ENCODE data around the gene NECAB3. TPM values are rescaled to one million over a fixed set of nuclear protein-coding genes. Genes with fewer than 3 reads are reported as not detected.
A peak's percentile ranks its signal among the peaks of the same experiment; 100 is the strongest.
"Not testable (repeated sequence)": the region's sequence is repeated elsewhere in the genome, so short reads cannot be mapped to it uniquely, and the experiment has no call there.

Gene NECAB3
- total and polyA plus RNA-seq, 4 experiments from 2014 or later: 2.0 to 23.4 (median 12.9) TPM

DNA sequence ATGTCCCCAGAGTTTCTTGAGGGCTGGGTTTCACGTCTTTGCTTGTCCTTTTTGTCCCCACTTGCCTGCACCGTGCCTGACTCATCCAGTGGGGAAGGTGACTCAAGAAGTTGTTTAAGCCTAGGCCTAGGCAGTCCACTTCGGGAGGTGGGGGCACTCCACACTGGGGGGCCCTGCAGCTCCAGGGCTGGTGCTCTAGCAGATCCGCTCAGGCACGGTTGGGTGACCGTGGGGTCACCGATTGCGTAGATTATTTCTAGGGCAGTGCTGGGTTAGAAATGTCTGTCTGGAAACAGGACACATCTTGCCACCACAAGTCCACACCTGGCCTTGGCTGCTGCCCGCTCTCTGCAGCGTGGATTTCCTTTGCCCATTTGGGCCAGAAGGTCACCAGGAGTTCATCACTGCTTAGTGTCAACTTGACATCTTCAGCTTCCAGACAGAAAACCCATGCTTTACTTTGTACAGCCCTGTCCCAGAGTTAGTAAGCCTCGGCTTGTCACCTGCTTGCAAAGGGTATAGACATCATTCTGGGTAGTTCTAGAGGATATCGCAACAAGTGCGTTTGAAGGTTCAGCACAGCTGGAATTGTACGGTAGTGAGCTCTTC, 25.7 kb downstream of the NECAB3 start:
- intact Hi-C loops (cut with micrococcal nuclease): no loop called here

DNA sequence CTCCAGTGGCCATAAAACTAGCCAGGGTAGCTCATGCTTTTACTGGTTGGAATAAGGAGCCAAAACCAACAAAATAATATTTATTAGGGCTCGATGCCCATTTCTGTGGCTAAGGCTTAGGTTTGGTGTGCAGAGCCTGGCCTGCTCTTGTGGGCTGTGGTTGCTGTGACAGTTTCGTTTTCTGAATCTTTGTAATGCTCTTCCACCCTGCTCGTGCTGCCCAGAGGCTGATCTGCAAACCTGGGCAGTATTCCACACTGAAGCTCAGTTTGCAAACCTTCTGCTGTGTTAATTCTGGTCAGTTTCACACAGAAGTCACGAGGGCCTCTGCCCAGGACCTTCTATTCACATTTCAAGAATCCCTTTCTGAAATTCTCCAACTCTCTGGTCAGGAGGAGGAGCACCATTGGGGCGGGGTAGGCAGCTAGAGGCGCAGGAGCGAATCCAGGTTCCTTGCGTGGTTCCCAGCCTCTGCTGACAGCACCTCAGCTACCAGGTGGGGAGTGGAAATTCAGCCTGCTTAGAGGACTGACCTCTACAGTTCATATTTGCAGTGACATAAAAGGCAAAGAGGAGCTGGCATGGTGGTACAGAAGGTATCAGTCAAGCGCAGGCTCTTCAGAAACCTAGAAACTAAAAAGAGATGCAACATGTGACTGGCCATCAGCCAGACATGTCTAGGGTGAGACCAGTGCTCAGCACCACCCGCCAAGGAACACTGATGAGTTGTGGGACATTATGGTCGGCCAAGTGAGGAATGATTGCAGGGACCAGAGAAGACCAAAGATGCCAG, 26.4 kb downstream of the NECAB3 start:
- H3K4me1 Mint-ChIP-seq: peaks cover 9 to 39% (median 10%) of the 10 kb centered on the region in 4 donors

More for the DNA sequence above, 25.7 kb downstream of the NECAB3 start:
- Histone ChIP-seq H3K9me3 (ENCODE audit: control insufficient read depth in 1 of 2, low read length in 2 of 2) (no peaks in the 10 kb centered on the region), H3K36me3 (ENCODE audit: insufficient read depth, low read length) (peaks cover 16% of the 10 kb centered on the region), H3K27ac (ENCODE audit: low read depth, low read length) (no peak overlapping the region), H3K27me3 (ENCODE audit: insufficient read depth, low read length) (no peaks in the 10 kb centered on the region), H3K4me1 (ENCODE audit: insufficient read depth, low read length) (peaks cover 12% of the 10 kb centered on the region), H3K4me3 (ENCODE audit: low read length in 2 of 2) (no peak overlapping the region)
- no peak for DNase-seq
- no peak overlapping the region for H3K4me3 Mint-ChIP-seq
- no peaks in the 10 kb centered on the region for H3K9me3 Mint-ChIP-seq
- H3K4me1 Mint-ChIP-seq: peaks cover 13 to 39% (median 14%) of the 10 kb centered on the region in 4 donors
- no peaks in the 10 kb centered on the region for H3K27me3 Mint-ChIP-seq
- peak overlapping the region in 1 of 7 donors; percentile 37 for H3K27ac Mint-ChIP-seq
- H3K36me3 Mint-ChIP-seq: peaks cover 11 to 21% of the 10 kb centered on the region in 2 donors
- ChIA-PET CTCF (ENCODE audit: partially characterized antibody) (interaction anchor here (1.3 to 2.6 kb wide), 2 partner anchors 15 to 20 kb away, joined by 3 to 9 read pairs; no protein-coding TSS in a partner anchor), POLR2A (ENCODE audit: partially characterized antibody) (interaction anchor here (1.7 to 1.8 kb wide), 2 partner anchors 15 to 159 kb away, joined by 4 read pairs; partner anchors contain the start of gene CBFA2T2)

DNA sequence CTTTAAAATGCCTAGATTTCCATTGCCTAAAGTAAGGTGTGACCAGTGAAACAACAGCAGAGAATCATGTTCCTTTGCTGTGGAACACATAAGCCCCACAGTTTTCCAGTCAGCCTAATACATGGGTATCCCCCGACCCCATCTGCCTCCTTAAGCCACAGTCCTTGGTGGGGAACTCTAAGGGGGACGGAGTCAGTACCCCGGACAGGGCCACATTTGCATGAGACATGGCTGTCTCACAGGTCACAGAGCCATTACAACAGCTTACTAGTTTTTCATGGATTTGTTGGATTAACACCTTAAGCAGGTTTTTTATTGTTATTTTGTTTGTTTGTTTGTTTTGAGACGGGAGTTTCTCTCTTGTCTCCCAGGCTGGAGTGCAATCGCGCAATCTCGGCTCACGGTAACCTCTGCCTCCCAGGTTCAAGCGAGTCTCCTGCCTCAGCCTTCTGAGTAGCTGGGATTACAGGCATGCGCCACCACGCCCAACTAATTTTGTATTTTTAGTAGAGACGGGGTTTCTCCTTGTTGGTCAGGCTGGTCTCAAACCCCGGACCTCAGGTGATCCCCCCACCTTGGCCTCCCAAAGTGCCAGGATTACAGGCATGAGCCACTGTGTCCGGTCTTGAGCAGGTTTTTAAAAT, 27.1 kb downstream of the NECAB3 start:
- H3K9me3 Mint-ChIP-seq; H3K27me3 ChIP-seq (ENCODE audit: insufficient read depth, low read length); intact Hi-C loops (cut with micrococcal nuclease); DNase-seq; H3K27me3 Mint-ChIP-seq; H3K4me3 Mint-ChIP-seq; H3K9me3 ChIP-seq (ENCODE audit: control insufficient read depth in 1 of 2, low read length in 2 of 2); H3K4me3 ChIP-seq (ENCODE audit: low read length in 2 of 2); H3K27ac ChIP-seq (ENCODE audit: low read depth, low read length): not testable (repeated sequence)
- Mint-ChIP-seq H3K27ac (peak overlapping the region in 3 of 7 donors; percentile 28 to 94 (median 31)), H3K4me1 (peaks cover 9 to 39% (median 9%) of the 10 kb centered on the region in 4 donors), H3K36me3 (peaks cover 12 to 31% of the 10 kb centered on the region in 2 donors)
- peaks cover 12% of the 10 kb centered on the region for H3K4me1 ChIP-seq (ENCODE audit: insufficient read depth, low read length)
- POLR2A ChIA-PET (ENCODE audit: partially characterized antibody): interaction anchor here (1.7 to 1.8 kb wide), 2 partner anchors 16 to 157 kb away, joined by 4 read pairs; partner anchors contain the start of gene CBFA2T2
- CTCF ChIA-PET (ENCODE audit: partially characterized antibody): interaction anchor here (0.6 to 2.6 kb wide), 2 partner anchors 21 to 555 kb away, joined by 3 to 9 read pairs; no protein-coding TSS in a partner anchor
- H3K36me3 ChIP-seq (ENCODE audit: insufficient read depth, low read length): peaks cover 24% of the 10 kb centered on the region

More for the DNA sequence above, 26.4 kb downstream of the NECAB3 start:
- Histone ChIP-seq H3K27ac (ENCODE audit: low read depth, low read length) (no peak overlapping the region), H3K4me1 (ENCODE audit: insufficient read depth, low read length) (peaks cover 12% of the 10 kb centered on the region), H3K36me3 (ENCODE audit: insufficient read depth, low read length) (peaks cover 22% of the 10 kb centered on the region), H3K27me3 (ENCODE audit: insufficient read depth, low read length) (no peaks in the 10 kb centered on the region), H3K9me3 (ENCODE audit: control insufficient read depth in 1 of 2, low read length in 2 of 2) (no peaks in the 10 kb centered on the region), H3K4me3 (ENCODE audit: low read length in 2 of 2) (no peak overlapping the region)
- Mint-ChIP-seq H3K27ac (peak overlapping the region in 6 of 7 donors; percentile 25 to 94 (median 68)), H3K36me3 (peaks cover 11 to 27% of the 10 kb centered on the region in 2 donors), H3K9me3 (no peaks in the 10 kb centered on the region), H3K27me3 (no peaks in the 10 kb centered on the region), H3K4me3 (peak overlapping the region in 5 of 8 donors; percentile 15 to 59 (median 52))
- DNase-seq: no peak
- ChIA-PET POLR2A (ENCODE audit: partially characterized antibody) (interaction anchor here (1.7 to 1.8 kb wide), 2 partner anchors 15 to 158 kb away, joined by 4 read pairs; partner anchors contain the start of gene CBFA2T2), CTCF (ENCODE audit: partially characterized antibody) (interaction anchor here (0.6 to 2.6 kb wide), 3 partner anchors 15 to 554 kb away, joined by 3 to 9 read pairs (median 3); no protein-coding TSS in a partner anchor)
- intact Hi-C loops (cut with micrococcal nuclease): no loop called here

DNA sequence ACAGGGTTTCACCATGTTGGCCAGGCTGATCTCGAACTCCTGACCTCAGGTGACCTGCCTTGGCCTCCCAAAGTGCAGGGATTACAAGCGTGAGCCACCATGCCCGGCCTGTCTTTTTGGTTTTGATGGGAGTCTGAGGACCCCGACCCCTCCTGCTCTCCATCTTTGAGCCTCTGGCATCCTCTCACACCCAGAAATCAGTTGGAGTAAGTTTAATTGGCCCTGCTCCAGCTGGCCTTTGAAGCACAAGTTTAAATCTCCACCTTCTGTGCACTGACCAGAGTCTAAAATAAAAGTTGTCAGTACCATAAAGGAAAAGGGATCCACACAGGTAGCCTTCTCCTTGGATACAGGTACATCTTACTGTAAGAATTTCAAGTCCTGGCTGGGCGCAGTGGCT, 28.0 kb downstream of the NECAB3 start:
- ChIA-PET POLR2A (ENCODE audit: partially characterized antibody) (no interaction called here), CTCF (ENCODE audit: partially characterized antibody) (no interaction called here)
- H3K27ac ChIP-seq (ENCODE audit: low read depth, low read length): no peak overlapping the region
- H3K4me3 ChIP-seq (ENCODE audit: low read length in 2 of 2): no peak overlapping the region
- Mint-ChIP-seq H3K36me3 (peaks cover 15 to 36% of the 10 kb centered on the region in 2 donors), H3K27me3 (no peaks in the 10 kb centered on the region), H3K27ac (peak overlapping the region in 1 of 7 donors; percentile 36), H3K4me1 (peaks cover 7 to 34% (median 8%) of the 10 kb centered on the region in 4 donors), H3K4me3 (no peak overlapping the region), H3K9me3 (no peaks in the 10 kb centered on the region)
- H3K9me3 ChIP-seq (ENCODE audit: control insufficient read depth in 1 of 2, low read length in 2 of 2): no peaks in the 10 kb centered on the region
- no peak for DNase-seq
- H3K4me1 ChIP-seq (ENCODE audit: insufficient read depth, low read length): peaks cover 12% of the 10 kb centered on the region
- intact Hi-C loops (cut with micrococcal nuclease): no loop called here
- no peaks in the 10 kb centered on the region for H3K27me3 ChIP-seq (ENCODE audit: insufficient read depth, low read length)
- peaks cover 30% of the 10 kb centered on the region for H3K36me3 ChIP-seq (ENCODE audit: insufficient read depth, low read length)

DNA sequence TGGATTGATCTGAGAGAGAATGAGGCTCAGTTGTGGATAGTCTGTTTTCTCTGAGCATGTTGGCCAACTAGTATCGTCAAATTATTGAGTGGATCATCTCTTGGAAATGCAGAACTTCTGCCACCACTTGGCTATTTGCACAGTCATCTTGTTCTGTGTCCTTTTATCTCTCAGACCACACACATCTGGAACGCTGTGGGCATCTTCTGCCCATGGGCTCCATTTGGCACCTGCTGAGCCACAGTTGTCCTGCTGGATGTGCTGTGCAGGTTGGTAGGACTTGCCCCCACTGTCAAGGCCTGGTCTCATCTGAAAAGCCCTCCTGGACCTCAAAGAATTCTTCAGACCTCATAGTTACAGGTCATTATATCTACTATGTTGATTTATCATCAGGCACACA, 28.8 kb downstream of the NECAB3 start:
- peak overlapping the region in 4 of 7 donors; percentile 24 to 62 (median 40) for H3K27ac Mint-ChIP-seq
- POLR2A ChIA-PET (ENCODE audit: partially characterized antibody): no interaction called here

GRCh38 chr20:33645072-33645358, 29.2 kb downstream of the NECAB3 start:
- DNase-seq: no peak
- Mint-ChIP-seq H3K36me3 (peaks cover 23 to 46% of the 10 kb centered on the region in 2 donors), H3K9me3 (no peaks in the 10 kb centered on the region), H3K4me3 (no peak overlapping the region), H3K4me1 (peaks cover 7 to 33% (median 8%) of the 10 kb centered on the region in 4 donors), H3K27me3 (no peaks in the 10 kb centered on the region), H3K27ac (no peak overlapping the region)
- H3K4me1 ChIP-seq (ENCODE audit: insufficient read depth, low read length): peaks cover 12% of the 10 kb centered on the region
- POLR2A ChIA-PET (ENCODE audit: partially characterized antibody): no interaction called here
- intact Hi-C loops (cut with micrococcal nuclease): no loop called here
- H3K36me3 ChIP-seq (ENCODE audit: insufficient read depth, low read length): peaks cover 36% of the 10 kb centered on the region
- no peaks in the 10 kb centered on the region for H3K27me3 ChIP-seq (ENCODE audit: insufficient read depth, low read length)
- H3K9me3 ChIP-seq (ENCODE audit: control insufficient read depth in 1 of 2, low read length in 2 of 2): no peaks in the 10 kb centered on the region
- H3K27ac ChIP-seq (ENCODE audit: low read depth, low read length): no peak overlapping the region
- CTCF ChIA-PET (ENCODE audit: partially characterized antibody): no interaction called here
- H3K4me3 ChIP-seq (ENCODE audit: low read length in 2 of 2): no peak overlapping the region

More for the DNA sequence above, 28.8 kb downstream of the NECAB3 start:
- Histone ChIP-seq H3K27me3 (ENCODE audit: insufficient read depth, low read length) (no peaks in the 10 kb centered on the region), H3K4me1 (ENCODE audit: insufficient read depth, low read length) (peaks cover 12% of the 10 kb centered on the region), H3K9me3 (ENCODE audit: control insufficient read depth in 1 of 2, low read length in 2 of 2) (no peaks in the 10 kb centered on the region), H3K36me3 (ENCODE audit: insufficient read depth, low read length) (peaks cover 32% of the 10 kb centered on the region), H3K4me3 (ENCODE audit: low read length in 2 of 2) (no peak overlapping the region), H3K27ac (ENCODE audit: low read depth, low read length) (no peak overlapping the region)
- Mint-ChIP-seq H3K36me3 (peaks cover 20 to 42% of the 10 kb centered on the region in 2 donors), H3K9me3 (no peaks in the 10 kb centered on the region), H3K27me3 (no peaks in the 10 kb centered on the region), H3K4me1 (peaks cover 7 to 33% (median 8%) of the 10 kb centered on the region in 4 donors), H3K4me3 (no peak overlapping the region)
- DNase-seq: no peak
- intact Hi-C loops (cut with micrococcal nuclease): no loop called here
- CTCF ChIA-PET (ENCODE audit: partially characterized antibody): no interaction called here

Measured in CD4-positive, alpha-beta memory T cell (primary cell).